GM18951 (cell line): Measurements from ENCODE around the gene TAOK2.

Experiments used
- POLR2A ChIP-seq: IDR thresholded peaks from 4 replicates; pipeline ENCODE4 v1.6.1; 2011; ENCODE audit warnings: mild to moderate bottlenecking; ENCODE audit not compliant: insufficient read length, insufficient read depth; ENCODE audit errors: extremely low read depth
- in situ Hi-C: fragments of 300-500 bp; cut with MboI; formaldehyde crosslinking; loops from one replicate; pipeline ENCODE4 v1.12.0; 2022; ENCODE audit warnings: low sequenced_read_pairs, mixed read lengths, inconsistent platforms; ENCODE audit not compliant: unreplicated experiment

The TAOK2 gene

DNA sequence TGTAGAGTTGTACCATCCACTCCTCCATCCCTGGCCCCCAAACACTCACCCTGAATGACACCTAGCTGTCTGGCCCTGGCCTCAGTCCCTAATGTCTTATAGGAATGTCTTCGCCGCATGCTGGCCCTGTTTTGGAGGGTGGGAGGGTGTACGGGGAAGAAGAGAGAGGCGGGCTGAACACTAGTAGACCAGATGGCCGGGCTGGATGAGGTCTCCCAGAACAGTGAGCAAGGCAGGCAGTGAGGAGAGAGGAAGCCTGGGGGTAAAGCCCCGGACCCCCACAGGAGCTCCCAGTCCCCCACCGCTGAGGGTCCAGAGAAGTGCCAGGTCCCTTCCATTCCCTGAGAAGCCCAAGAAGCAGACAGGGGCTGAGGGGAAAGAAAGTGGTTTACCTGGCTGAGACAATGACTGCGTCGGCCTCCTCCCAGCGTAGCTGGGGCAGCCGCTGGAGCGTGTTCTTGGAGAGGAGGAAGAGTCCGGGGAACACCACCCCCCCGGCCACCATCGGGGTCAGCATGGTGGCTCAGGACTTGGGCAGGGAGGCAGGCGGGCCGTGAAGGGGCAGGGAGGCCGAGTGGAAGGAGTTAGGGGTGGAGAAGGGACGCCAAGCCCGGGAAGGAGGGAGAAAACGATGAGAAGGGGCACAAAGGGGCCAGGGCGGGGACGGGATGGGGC lies 56.5 kb downstream of the TAOK2 start:
- in situ Hi-C loops, result loop anchor here (25.0 kb wide), 1 partner anchor 918 kb away; no protein-coding TSS in a partner anchor
- TF ChIP-seq POLR2A, result no peak

DNA sequence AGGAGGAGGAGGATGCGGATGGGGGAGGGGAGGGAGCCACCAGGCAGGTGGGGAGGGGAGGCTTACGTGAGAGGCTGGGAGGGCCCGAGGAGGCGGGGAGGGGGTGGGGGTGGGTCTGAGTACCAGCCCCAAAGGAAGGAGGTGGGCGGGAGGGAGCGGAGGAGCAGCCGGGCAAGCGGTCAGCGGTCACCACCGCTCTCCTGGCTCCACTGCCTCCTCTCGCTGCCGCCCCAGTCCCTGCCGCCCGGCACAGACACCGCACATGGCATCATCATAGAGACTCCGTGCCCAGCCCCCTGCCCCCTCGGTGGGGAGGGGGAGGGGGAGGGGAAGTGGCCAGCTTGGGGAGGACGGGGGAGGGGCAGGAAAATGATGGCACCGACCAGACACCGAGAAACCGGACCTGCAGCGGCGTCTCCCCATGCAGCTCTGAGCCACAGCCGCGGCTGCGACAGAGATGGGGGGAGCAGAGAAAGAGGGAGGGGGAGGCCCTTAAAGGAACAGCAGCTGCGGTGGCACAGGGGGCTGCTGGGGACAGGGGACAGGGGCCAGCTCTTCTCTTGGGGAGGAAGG lies 57.3 kb downstream of the TAOK2 start, which contains the start of gene TLCD3B:
TSS of gene TLCD3B (minus strand) at position 431 of the 573 bp plus-strand sequence. CDS start 744 bp downstream, outside the sequence.
- in situ Hi-C loops, result loop anchor here (25.0 kb wide), 1 partner anchor 919 kb away; no protein-coding TSS in a partner anchor
- no peak for TF ChIP-seq POLR2A

DNA sequence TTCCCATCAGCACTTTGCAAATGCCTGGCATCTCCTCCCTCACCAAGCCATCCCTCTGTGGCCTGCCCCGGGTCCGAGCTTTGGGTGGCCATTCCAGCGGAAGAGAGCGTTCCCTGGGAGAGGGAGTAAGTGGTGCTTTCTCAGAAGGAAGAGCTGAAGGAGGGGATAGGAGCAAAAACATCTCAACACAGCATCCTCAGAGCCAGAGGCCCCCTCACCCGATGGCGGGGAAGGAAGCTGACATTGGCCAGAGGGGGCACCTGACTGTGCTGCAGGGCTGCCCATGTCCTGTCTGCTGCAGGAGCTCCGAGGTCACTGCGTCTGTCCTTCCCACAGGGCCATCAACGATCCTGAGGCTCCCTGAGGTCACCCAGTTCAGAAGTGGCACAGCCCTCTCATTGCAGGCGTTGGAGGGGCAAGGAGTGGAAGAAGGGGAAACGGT lies 57.8 kb downstream of the TAOK2 start:
- in situ Hi-C loops, result loop anchor here (25.0 kb wide), 1 partner anchor 919 kb away; no protein-coding TSS in a partner anchor
- no peak for TF ChIP-seq POLR2A

GRCh38 chr16:30032083-30032819 lies 58.6 kb downstream of the TAOK2 start:
- in situ Hi-C loops, result loop anchor here (25.0 kb wide), 1 partner anchor 920 kb away; no protein-coding TSS in a partner anchor
- no peak for TF ChIP-seq POLR2A

DNA sequence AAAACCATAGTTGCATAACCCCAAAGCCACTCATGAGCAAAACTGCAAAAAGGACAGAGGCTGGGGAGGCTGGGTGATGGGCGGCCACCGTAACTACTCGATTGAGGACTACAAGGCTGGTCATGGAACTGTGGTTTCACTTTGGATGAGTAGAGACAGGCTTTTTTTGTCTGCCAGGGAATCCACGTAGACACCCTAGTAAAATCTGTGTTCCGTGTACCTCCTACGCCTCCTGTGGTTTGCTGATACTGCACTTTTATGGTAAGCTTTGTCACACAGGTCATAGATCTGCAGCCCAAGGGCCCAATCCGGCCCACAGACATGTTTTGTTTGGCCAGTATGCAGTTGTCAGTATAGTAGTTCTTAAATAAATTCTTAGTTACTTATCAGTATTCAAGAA lies 59.6 kb downstream of the TAOK2 start:
- TF ChIP-seq POLR2A, result no peak
- in situ Hi-C loops, result loop anchor here (25.0 kb wide), 1 partner anchor 921 kb away; no protein-coding TSS in a partner anchor

GRCh38 chr16:30040221-30040620 lies 66.6 kb downstream of the TAOK2 start:
- TF ChIP-seq POLR2A, result no peak
- in situ Hi-C loops, result loop anchor here (25.0 kb wide), 1 partner anchor 928 kb away; no protein-coding TSS in a partner anchor

DNA sequence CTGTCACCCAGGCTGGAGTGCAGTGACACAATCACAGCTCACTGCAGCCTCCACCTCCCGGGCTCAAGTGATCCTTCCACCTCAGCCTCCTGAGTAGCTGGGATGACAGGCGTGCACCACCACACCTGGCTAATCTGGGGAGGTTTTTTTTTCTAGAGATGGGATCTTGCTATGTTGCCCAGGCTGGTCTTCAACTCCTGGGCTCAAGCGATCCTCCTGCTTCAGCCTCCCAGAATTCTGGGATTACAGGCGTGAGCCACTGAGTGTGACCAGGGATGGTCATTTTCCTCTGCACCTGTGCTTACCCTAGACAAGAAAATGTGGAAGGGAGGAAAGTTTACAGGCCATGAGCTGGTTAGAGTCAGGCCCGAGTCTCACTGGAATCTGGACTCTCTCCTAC lies 67.0 kb downstream of the TAOK2 start:
- in situ Hi-C loops, result loop anchor here (25.0 kb wide), 1 partner anchor 928 kb away; no protein-coding TSS in a partner anchor

GRCh38 chr16:30041841-30042240 lies 68.2 kb downstream of the TAOK2 start:
- in situ Hi-C loops, result loop anchor here (25.0 kb wide), 1 partner anchor 930 kb away; no protein-coding TSS in a partner anchor
- no peak for TF ChIP-seq POLR2A
